ENCODE results near the gene ELK1.

The ELK1 gene

GRCh38 chrX:47644557-47645091, 5.7 kb downstream of the ELK1 start:
- no peak for FAIRE-seq

GRCh38 chrX:47643926-47644325, 6.4 kb downstream of the ELK1 start:
- FAIRE-seq, result no peak

- FAIRE-seq, result no peak
Measured at GRCh38 chrX:47638816-47639215, 11.5 kb downstream of the ELK1 start.

- FAIRE-seq, result no peak
Measured at GRCh38 chrX:47637546-47638195, 12.7 kb downstream of the ELK1 start.

GRCh38 chrX:47634871-47635575, 15.3 kb downstream of the ELK1 start:
- no peak for FAIRE-seq

GRCh38 chrX:47633689-47634590, 16.4 kb downstream of the ELK1 start:
- FAIRE-seq, result no peak

- FAIRE-seq, result no peak
Measured at GRCh38 chrX:47632666-47633065, 17.7 kb downstream of the ELK1 start.

- FAIRE-seq, result no peak
Measured at GRCh38 chrX:47631676-47632075, 18.7 kb downstream of the ELK1 start.

- FAIRE-seq, result no peak
Measured at GRCh38 chrX:47629419-47630200, 20.8 kb downstream of the ELK1 start, which contains the start of gene CFP. Gene CFP (minus strand): TSS chrX:47629930. CDS start chrX:47629844, 86 bp downstream.

- FAIRE-seq, result no peak
Measured at GRCh38 chrX:47628982-47629381, 21.4 kb downstream of the ELK1 start.

- FAIRE-seq, result no peak
Measured at GRCh38 chrX:47625365-47625764, 25.0 kb downstream of the ELK1 start.

- FAIRE-seq, result no peak
Measured at GRCh38 chrX:47623540-47624027, 26.8 kb downstream of the ELK1 start.

GRCh38 chrX:47621851-47622250, 28.5 kb downstream of the ELK1 start:
- FAIRE-seq, result no peak

GRCh38 chrX:47620303-47620685, 30.1 kb downstream of the ELK1 start:
- FAIRE-seq, result no peak

- no peak for FAIRE-seq
Measured at GRCh38 chrX:47619486-47620302, 30.7 kb downstream of the ELK1 start, which contains the start of gene SYN1. Gene SYN1 (minus strand): TSS chrX:47619857. CDS start chrX:47619728, 129 bp downstream.

GRCh38 chrX:47618923-47619485, 31.4 kb downstream of the ELK1 start:
- no peak for FAIRE-seq

- FAIRE-seq, result no peak
Measured at GRCh38 chrX:47614618-47615017, 35.7 kb downstream of the ELK1 start.

GRCh38 chrX:47613082-47613481, 37.3 kb downstream of the ELK1 start:
- no peak for FAIRE-seq

- no peak for FAIRE-seq
Measured at GRCh38 chrX:47612418-47612817, 37.9 kb downstream of the ELK1 start.

- no peak for FAIRE-seq
Measured at GRCh38 chrX:47611926-47612325, 38.4 kb downstream of the ELK1 start.

GRCh38 chrX:47611489-47611888, 38.9 kb downstream of the ELK1 start:
- no peak for FAIRE-seq
